Measurements from ENCODE around the gene IMMP2L.

Gene IMMP2L

GRCh38 chr7:111026806-111027205, 535.5 kb downstream of the IMMP2L start:
- no peak for TF ChIP-seq CTCF (IDR thresholded peaks at IDR 0.05; ENCODE audit: borderline replicate concordance, insufficient read depth, low read depth, low read length)
- no peak overlapping the region for H3K4me3 ChIP-seq (ENCODE audit: low read depth, low read length)

GRCh38 chr7:111026343-111026742, 535.9 kb downstream of the IMMP2L start:
- H3K4me3 ChIP-seq (ENCODE audit: low read depth, low read length): no peak overlapping the region
- no peak for TF ChIP-seq CTCF (IDR thresholded peaks at IDR 0.05; ENCODE audit: borderline replicate concordance, insufficient read depth, low read depth, low read length)

- H3K4me3 ChIP-seq (ENCODE audit: low read depth, low read length): no peak overlapping the region
- no peak for TF ChIP-seq CTCF (IDR thresholded peaks at IDR 0.05; ENCODE audit: borderline replicate concordance, insufficient read depth, low read depth, low read length)
These were observed 537.3 kb downstream of the IMMP2L start for GRCh38 chr7:111025006-111025405.

- no peak overlapping the region for H3K4me3 ChIP-seq (ENCODE audit: low read depth, low read length)
- TF ChIP-seq CTCF (IDR thresholded peaks at IDR 0.05; ENCODE audit: borderline replicate concordance, insufficient read depth, low read depth, low read length): no peak
These were observed 543.1 kb downstream of the IMMP2L start for GRCh38 chr7:111018960-111019736.

- H3K4me3 ChIP-seq (ENCODE audit: low read depth, low read length): no peak overlapping the region
- TF ChIP-seq CTCF (IDR thresholded peaks at IDR 0.05; ENCODE audit: borderline replicate concordance, insufficient read depth, low read depth, low read length): no peak
These were observed 543.8 kb downstream of the IMMP2L start for GRCh38 chr7:111018447-111018846.

- H3K4me3 ChIP-seq (ENCODE audit: low read depth, low read length): no peak overlapping the region
- no peak for TF ChIP-seq CTCF (IDR thresholded peaks at IDR 0.05; ENCODE audit: borderline replicate concordance, insufficient read depth, low read depth, low read length)
These were observed 548.2 kb downstream of the IMMP2L start for GRCh38 chr7:111014079-111014478.

All from GM12875 (cell line).